Measurements from ENCODE around the gene ZNF18. TPM values are rescaled to one million over a fixed set of nuclear protein-coding genes. Genes with fewer than 3 reads are reported as not detected.
"Not testable (repeated sequence)": the region's sequence is repeated elsewhere in the genome, so short reads cannot be mapped to it uniquely, and the experiment has no call there.

Gene ZNF18
- total RNA-seq, 1 donor from 2014 or later = 5.3 TPM

DNA sequence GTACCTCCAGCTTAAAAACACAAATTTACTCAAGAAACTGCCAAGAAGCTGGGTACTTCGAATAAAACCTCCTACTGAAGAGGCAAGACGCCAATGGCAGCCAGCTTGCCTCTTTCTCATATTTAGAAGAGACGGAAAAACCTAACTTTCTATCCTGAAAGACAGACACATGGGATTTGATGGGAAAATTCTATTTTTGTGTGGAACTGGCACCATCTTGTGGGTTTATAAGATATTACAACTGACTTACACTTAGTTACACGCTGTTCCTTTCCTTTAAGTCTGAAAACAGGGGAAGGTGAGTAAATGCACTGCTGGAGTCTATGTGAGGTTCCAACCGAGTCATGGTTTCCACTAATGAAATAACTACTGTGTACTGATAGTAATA lies 10.3 kb downstream of the ZNF18 start:
- no peaks in the 10 kb centered on the region for H3K36me3 Mint-ChIP-seq (ENCODE audit: low read depth, unreplicated experiment)
- peaks cover 3% of the 10 kb centered on the region for H3K4me1 Mint-ChIP-seq (ENCODE audit: unreplicated experiment)
- no peak overlapping the region for H3K4me3 Mint-ChIP-seq (ENCODE audit: unreplicated experiment)
- no peak for DNase-seq (ENCODE audit: low spot score)
- H3K27ac Mint-ChIP-seq (ENCODE audit: unreplicated experiment) = no peak overlapping the region
- no peaks in the 10 kb centered on the region for H3K9me3 Mint-ChIP-seq (ENCODE audit: unreplicated experiment)
- no peaks in the 10 kb centered on the region for H3K27me3 Mint-ChIP-seq (ENCODE audit: unreplicated experiment)
- peak; percentile 71 for TF ChIP-seq CTCF (IDR thresholded peaks at IDR 0.05; ENCODE audit: unreplicated experiment)

DNA sequence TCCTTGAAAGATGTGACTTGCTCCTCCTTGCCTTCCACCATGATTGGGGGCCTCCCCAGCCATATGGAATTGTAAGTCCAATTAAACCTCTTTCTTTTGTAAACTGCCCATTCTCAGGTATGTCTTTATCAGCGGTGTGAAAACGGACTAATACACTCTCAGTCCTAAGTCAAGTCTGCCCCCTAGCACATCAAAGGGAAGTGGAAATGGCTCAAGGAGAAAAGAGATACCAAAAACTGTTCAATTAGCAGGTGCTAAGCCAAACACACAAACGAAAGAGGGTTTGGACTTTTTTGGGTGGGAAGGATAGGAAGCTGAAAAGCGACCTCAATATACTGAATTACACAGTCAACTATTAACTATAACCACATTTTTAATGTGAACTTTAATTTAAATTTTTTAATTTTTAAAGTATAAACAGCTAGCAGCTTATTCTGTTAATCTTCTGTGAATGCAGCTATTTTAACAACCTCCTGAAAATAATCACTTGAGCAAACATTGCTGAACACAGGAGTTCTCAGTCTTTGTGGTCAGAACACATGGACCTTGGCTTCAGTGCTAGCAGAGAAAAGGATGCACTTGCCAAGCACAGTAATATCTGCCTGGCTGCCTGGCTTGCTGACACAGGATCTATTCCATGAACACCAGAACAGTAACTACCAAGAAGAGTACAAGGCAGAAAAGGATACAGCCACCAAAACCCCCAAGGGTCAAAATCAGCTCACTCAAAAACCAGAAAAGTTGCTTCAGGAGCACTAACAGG lies 10.9 kb downstream of the ZNF18 start:
- no peaks in the 10 kb centered on the region for H3K36me3 Mint-ChIP-seq (ENCODE audit: low read depth, unreplicated experiment)

GRCh38 chr17:11981862-11982261 lies 15.4 kb downstream of the ZNF18 start:
- Mint-ChIP-seq H3K36me3 (ENCODE audit: low read depth, unreplicated experiment) (peaks cover 7% of the 10 kb centered on the region), H3K4me3 (ENCODE audit: unreplicated experiment) (no peak overlapping the region), H3K4me1 (ENCODE audit: unreplicated experiment) (peaks cover 4% of the 10 kb centered on the region), H3K9me3 (ENCODE audit: unreplicated experiment) (no peaks in the 10 kb centered on the region), H3K27ac (ENCODE audit: unreplicated experiment) (no peak overlapping the region), H3K27me3 (ENCODE audit: unreplicated experiment) (no peaks in the 10 kb centered on the region)
- no peak for DNase-seq (ENCODE audit: low spot score)
- TF ChIP-seq CTCF (IDR thresholded peaks at IDR 0.05; ENCODE audit: unreplicated experiment) = no peak

More for the DNA sequence above, 10.9 kb downstream of the ZNF18 start:
- Mint-ChIP-seq H3K27ac (ENCODE audit: unreplicated experiment) (no peak overlapping the region), H3K27me3 (ENCODE audit: unreplicated experiment) (no peaks in the 10 kb centered on the region), H3K4me1 (ENCODE audit: unreplicated experiment) (peaks cover 4% of the 10 kb centered on the region), H3K4me3 (ENCODE audit: unreplicated experiment) (no peak overlapping the region), H3K9me3 (ENCODE audit: unreplicated experiment) (no peaks in the 10 kb centered on the region)
- DNase-seq (ENCODE audit: low spot score) = no peak
- no peak for TF ChIP-seq CTCF (IDR thresholded peaks at IDR 0.05; ENCODE audit: unreplicated experiment)

DNA sequence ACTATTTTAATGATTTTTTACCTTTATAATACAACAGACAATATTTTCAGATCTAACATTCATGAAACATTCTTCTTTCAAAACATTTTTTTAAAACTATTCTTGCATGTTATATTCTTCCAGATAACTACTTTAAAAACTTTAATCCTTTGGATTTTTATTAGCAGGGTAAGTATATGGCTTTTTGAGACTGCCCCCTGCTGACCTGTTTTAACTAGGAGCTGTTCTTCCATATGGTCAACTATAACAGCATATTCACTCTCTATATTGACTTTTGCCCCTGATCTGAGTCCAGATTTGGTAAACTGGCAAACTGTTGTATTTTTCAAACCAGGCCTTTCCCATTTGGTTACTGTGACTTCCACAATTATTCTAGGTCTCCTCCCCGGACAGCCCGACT lies 16.5 kb downstream of the ZNF18 start:
- Mint-ChIP-seq H3K4me1 (ENCODE audit: unreplicated experiment) (peaks cover 4% of the 10 kb centered on the region), H3K9me3 (ENCODE audit: unreplicated experiment) (no peaks in the 10 kb centered on the region), H3K36me3 (ENCODE audit: low read depth, unreplicated experiment) (peaks cover 10% of the 10 kb centered on the region), H3K27ac (ENCODE audit: unreplicated experiment) (peak overlapping the region; percentile 12), H3K4me3 (ENCODE audit: unreplicated experiment) (no peak overlapping the region), H3K27me3 (ENCODE audit: unreplicated experiment) (peaks cover 2% of the 10 kb centered on the region)
- DNase-seq (ENCODE audit: low spot score) = no peak
- peak; percentile 32 for TF ChIP-seq CTCF (IDR thresholded peaks at IDR 0.05; ENCODE audit: unreplicated experiment)

GRCh38 chr17:11979795-11980194 lies 17.5 kb downstream of the ZNF18 start:
- Mint-ChIP-seq H3K27me3 (ENCODE audit: unreplicated experiment) (peaks cover 2% of the 10 kb centered on the region), H3K36me3 (ENCODE audit: low read depth, unreplicated experiment) (peaks cover 10% of the 10 kb centered on the region), H3K4me3 (ENCODE audit: unreplicated experiment) (no peak overlapping the region), H3K27ac (ENCODE audit: unreplicated experiment) (no peak overlapping the region), H3K4me1 (ENCODE audit: unreplicated experiment) (peaks cover 4% of the 10 kb centered on the region), H3K9me3 (ENCODE audit: unreplicated experiment) (no peaks in the 10 kb centered on the region)
- DNase-seq (ENCODE audit: low spot score) = no peak
- TF ChIP-seq CTCF (IDR thresholded peaks at IDR 0.05; ENCODE audit: unreplicated experiment) = no peak

GRCh38 chr17:11972741-11973140 lies 24.5 kb downstream of the ZNF18 start:
- not testable (repeated sequence) for H3K4me3 Mint-ChIP-seq (ENCODE audit: unreplicated experiment)

More at GRCh38 chr17:11972741-11973140, 24.5 kb downstream of the ZNF18 start:
- not testable (repeated sequence) for H3K4me1 Mint-ChIP-seq (ENCODE audit: unreplicated experiment); H3K36me3 Mint-ChIP-seq (ENCODE audit: low read depth, unreplicated experiment); DNase-seq (ENCODE audit: low spot score); H3K9me3 Mint-ChIP-seq (ENCODE audit: unreplicated experiment); H3K27me3 Mint-ChIP-seq (ENCODE audit: unreplicated experiment); H3K27ac Mint-ChIP-seq (ENCODE audit: unreplicated experiment)
